Esophagus squamous epithelium (tissue), 5 donors: Measurements from ENCODE around the gene MPND. TPM values are rescaled to one million over a fixed set of nuclear protein-coding genes. Genes with fewer than 3 reads are reported as not detected.

Experiments used
- DNase-seq: peaks from one replicate; lab custom pipeline; 2025; lab: John Stamatoyannopoulos, UW
- H3K27ac ChIP-seq, 4 donors: fragments of 200-600 bp; sonication (generic); one replicate each; pipeline ENCODE4 v1.5.1; 2016 to 2019; ENCODE audit warnings: mild to moderate bottlenecking in 1 of 4
- H3K27me3 ChIP-seq, 4 donors: fragments of 200-600 bp; sonication (generic); 1 replicate in 3 of 4; 2 replicates in 1 of 4; pipeline versions ENCODE4 v1.5.1 to v1.6.0; 2017 to 2021; ENCODE audit warnings: antibody characterized with exemption in 1 of 4
- H3K36me3 ChIP-seq, 3 donors: fragments of 200-600 bp; sonication (generic); one replicate each; pipeline ENCODE4 v1.5.1; 2016 to 2019
- H3K4me1 ChIP-seq, 3 donors: fragments of 200-600 bp; sonication (generic); one replicate each; pipeline ENCODE4 v1.5.1; 2017 to 2019
- H3K4me3 ChIP-seq, 4 donors: fragments of 200-600 bp; sonication (generic); 1 replicate in 3 of 4; 2 replicates in 1 of 4; pipeline ENCODE4 v1.5.1; 2016 to 2019; ENCODE audit warnings: mild to moderate bottlenecking in 2 of 4, moderate library complexity in 1 of 4
- H3K9me3 ChIP-seq, 3 donors: fragments of 200-600 bp; sonication (generic); one replicate each; pipeline ENCODE4 v1.5.1; 2016 to 2019
- POLR2A ChIP-seq, 4 donors: fragments of 450-650 bp; IDR thresholded peaks; one replicate each; pipeline ENCODE4 v1.6.1; 2017; ENCODE audit warnings: antibody characterized with exemption in 4 of 4, mild to moderate bottlenecking in 4 of 4, moderate library complexity in 3 of 4
- WGBS, 2 donors: methylation state at CpG; one replicate each; pipeline ENCODE4 v1.1.5; 2018; 5-methylcytosine and 5-hydroxymethylcytosine counted together
- intact Hi-C: fragments of 100-400 bp; cut with DNase I; formaldehyde crosslinking; loops from one replicate; pipeline ENCODE4 v1.15.0; 2022
- total RNA-seq, 4 donors: library from RNA; depleted of rRNA; stranded (reverse); fragments of >200 nt; gene quantifications; one replicate each; pipeline ENCODE4 v1.1.0, GENCODE V29; 2016
- TF ChIP-seq, protein P1 (sequence below), 6 experiments: fragments of 450-650 bp in 4 of 6; fragments of 200-600 bp in 2 of 6; sonication (generic) in 2 of 6; IDR thresholded peaks; one replicate each; pipeline ENCODE4 v1.5.1; 2016 to 2019; ENCODE audit warnings: antibody characterized with exemption in 6 of 6, mild to moderate bottlenecking in 4 of 6, moderate library complexity in 4 of 6
- donor health status: DM: yes; HTN: yes; CAD: no.

Gene MPND
- total RNA-seq, 4 donors from 2014 or later = 2.5 to 11.1 (median 6.5) TPM

DNA sequence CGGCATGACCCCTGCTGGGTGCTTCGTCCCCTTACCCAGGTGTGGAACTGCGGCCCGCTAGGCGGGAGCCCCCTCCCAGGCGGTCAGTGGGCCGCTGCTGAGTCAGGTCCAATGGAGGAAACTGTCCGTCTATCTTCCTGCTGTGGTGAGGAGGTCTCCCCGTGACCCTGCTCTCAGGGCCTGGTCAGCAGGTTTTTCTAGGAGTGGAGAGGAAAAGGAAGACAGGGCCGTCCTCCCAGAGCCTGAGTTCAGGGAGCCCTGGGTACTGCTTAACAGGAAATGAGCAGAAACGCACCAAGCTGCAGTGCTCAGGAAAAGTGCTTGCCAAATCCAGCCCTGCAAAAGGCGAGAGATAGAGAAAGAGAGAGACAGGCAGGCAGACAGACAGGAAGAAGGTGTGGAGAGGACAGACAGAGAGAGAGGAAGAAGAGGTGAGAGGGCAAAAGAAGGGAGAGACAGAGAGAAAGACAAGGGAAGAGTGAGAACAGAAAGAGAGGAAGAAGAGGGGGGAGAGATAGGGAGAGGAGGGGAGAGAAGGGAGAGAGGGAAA lies 46.7 kb downstream of the MPND start:
- no peak for DNase-seq
- TF ChIP-seq POLR2A (IDR thresholded peaks at IDR 0.05) = no peak
- TF ChIP-seq, protein P1, sequence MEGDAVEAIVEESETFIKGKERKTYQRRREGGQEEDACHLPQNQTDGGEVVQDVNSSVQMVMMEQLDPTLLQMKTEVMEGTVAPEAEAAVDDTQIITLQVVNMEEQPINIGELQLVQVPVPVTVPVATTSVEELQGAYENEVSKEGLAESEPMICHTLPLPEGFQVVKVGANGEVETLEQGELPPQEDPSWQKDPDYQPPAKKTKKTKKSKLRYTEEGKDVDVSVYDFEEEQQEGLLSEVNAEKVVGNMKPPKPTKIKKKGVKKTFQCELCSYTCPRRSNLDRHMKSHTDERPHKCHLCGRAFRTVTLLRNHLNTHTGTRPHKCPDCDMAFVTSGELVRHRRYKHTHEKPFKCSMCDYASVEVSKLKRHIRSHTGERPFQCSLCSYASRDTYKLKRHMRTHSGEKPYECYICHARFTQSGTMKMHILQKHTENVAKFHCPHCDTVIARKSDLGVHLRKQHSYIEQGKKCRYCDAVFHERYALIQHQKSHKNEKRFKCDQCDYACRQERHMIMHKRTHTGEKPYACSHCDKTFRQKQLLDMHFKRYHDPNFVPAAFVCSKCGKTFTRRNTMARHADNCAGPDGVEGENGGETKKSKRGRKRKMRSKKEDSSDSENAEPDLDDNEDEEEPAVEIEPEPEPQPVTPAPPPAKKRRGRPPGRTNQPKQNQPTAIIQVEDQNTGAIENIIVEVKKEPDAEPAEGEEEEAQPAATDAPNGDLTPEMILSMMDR (IDR thresholded peaks at IDR 0.05) = no peak
- H3K9me3 ChIP-seq = no peaks in the 10 kb centered on the region
- H3K36me3 ChIP-seq = peaks cover 0 to 48% (median 4%) of the 10 kb centered on the region in 3 donors
- peak overlapping the region in 3 of 4 donors; percentile 29 to 44 (median 30) for H3K4me3 ChIP-seq
- H3K27me3 ChIP-seq = no peaks in the 10 kb centered on the region
- 21 to 48% methylated on average over 2 to 8 of the region's 12 CpGs for WGBS, 2 donors
- H3K4me1 ChIP-seq = peaks cover 53 to 98% (median 73%) of the 10 kb centered on the region in 3 donors
- H3K27ac ChIP-seq = peak overlapping the region; percentile 81 to 93 (median 86)
- intact Hi-C loops = no loop called here

DNA sequence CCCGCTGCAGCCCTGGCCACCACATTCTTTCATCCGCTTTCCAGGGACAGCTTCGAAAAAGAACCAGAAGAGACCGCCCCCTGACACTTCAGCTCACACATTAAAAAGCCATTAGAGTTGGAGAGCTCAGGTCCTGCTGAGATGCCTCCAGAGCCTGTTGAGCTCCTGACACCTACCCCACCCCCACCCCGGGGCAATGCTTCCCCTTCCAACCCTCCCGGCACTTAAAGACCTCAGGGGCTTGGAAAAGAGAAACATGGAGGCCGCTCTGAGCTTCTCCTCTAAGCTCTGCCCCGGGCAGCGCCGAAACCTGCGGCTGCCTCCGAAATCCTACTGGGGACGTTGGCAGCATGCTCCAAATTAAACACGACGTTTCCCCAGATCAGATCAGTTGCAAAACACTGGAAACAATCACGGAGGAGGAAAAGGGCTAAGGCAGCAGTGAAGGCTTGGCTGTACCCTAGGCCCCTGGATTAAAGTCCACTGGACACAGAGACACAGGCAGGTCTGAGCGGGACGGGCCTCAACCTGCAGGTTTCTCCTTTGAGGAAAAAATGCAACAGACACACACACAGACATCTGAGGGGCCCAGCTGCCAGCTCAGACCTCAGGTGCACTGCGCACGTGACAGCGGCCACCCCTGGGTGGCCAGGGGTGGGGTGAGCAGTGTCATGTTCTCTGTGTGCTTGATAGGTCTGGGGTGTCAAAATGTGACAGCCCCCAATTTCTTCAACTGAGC lies 47.4 kb downstream of the MPND start:
- intact Hi-C loops = no loop called here
- peaks cover 53 to 100% (median 73%) of the 10 kb centered on the region in 3 donors for H3K4me1 ChIP-seq
- no peak for DNase-seq

DNA sequence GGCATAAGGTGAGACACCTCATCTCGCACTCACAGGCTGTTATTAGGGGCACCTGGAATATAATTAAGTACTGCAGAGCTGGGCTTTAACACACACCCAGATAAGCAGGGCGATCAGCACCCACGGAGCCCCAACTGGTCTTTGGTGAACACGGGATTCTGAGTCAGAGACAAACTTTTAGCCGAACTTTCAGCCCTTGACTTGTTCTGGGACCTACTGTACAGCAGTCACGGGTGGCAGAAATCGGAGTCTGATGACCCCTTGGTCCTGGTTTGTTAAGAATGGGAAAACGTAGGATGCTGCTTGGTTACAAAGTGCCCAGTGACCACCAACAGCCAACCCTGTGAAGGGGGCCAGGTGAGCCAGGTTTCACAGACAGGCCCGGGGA lies 47.9 kb downstream of the MPND start:
- peak overlapping the region in 3 of 4 donors; percentile 22 to 44 (median 29) for H3K4me3 ChIP-seq
- no peak for DNase-seq
- peaks cover 0 to 49% (median 9%) of the 10 kb centered on the region in 3 donors for H3K36me3 ChIP-seq
- no peaks in the 10 kb centered on the region for H3K9me3 ChIP-seq
- H3K4me1 ChIP-seq = peaks cover 53 to 99% (median 73%) of the 10 kb centered on the region in 3 donors
- H3K27ac ChIP-seq = peak overlapping the region; percentile 81 to 93 (median 86)
- WGBS, 2 donors = 50 to 57% methylated on average over 8 to 9 of the region's 9 CpGs
- H3K27me3 ChIP-seq = no peaks in the 10 kb centered on the region
- intact Hi-C loops = no loop called here
- TF ChIP-seq POLR2A (IDR thresholded peaks at IDR 0.05) = no peak
- TF ChIP-seq, protein P1 (IDR thresholded peaks at IDR 0.05) = no peak

More for the DNA sequence above, 47.4 kb downstream of the MPND start:
- Histone ChIP-seq H3K4me3 (peak overlapping the region in 3 of 4 donors; percentile 29 to 44 (median 30)), H3K36me3 (peaks cover 0 to 48% (median 5%) of the 10 kb centered on the region in 3 donors), H3K9me3 (no peaks in the 10 kb centered on the region), H3K27me3 (no peaks in the 10 kb centered on the region), H3K27ac (peak overlapping the region; percentile 81 to 93 (median 86))
- 34 to 35% methylated on average over 11 to 19 of the region's 21 CpGs for WGBS, 2 donors
- TF ChIP-seq, protein P1 (IDR thresholded peaks at IDR 0.05) = no peak
- TF ChIP-seq POLR2A (IDR thresholded peaks at IDR 0.05) = no peak

- no peaks in the 10 kb centered on the region for H3K9me3 ChIP-seq
- 45 to 56% methylated on average over 15 to 18 of the region's 20 CpGs for WGBS, 2 donors
- intact Hi-C loops = no loop called here
- H3K4me3 ChIP-seq = peak overlapping the region in 3 of 4 donors; percentile 18 to 44 (median 22)
- H3K4me1 ChIP-seq = peaks cover 53 to 98% (median 79%) of the 10 kb centered on the region in 3 donors
- TF ChIP-seq, protein P1 (IDR thresholded peaks at IDR 0.05) = no peak
- no peak for TF ChIP-seq POLR2A (IDR thresholded peaks at IDR 0.05)
- no peak for DNase-seq
- peak overlapping the region; percentile 81 to 93 (median 86) for H3K27ac ChIP-seq
- no peaks in the 10 kb centered on the region for H3K27me3 ChIP-seq
- peaks cover 0 to 49% (median 9%) of the 10 kb centered on the region in 3 donors for H3K36me3 ChIP-seq
Measured at GRCh38 chr19:4391701-4392483, 48.5 kb downstream of the MPND start.
